GM18861 (cell line): Measurements from ENCODE around the gene CAB39L.
A peak's percentile ranks its signal among the peaks of the same experiment; 100 is the strongest.

Source experiments
- ATAC-seq: cut with Tn5 transposase; IDR thresholded peaks from one replicate; pipeline ENCODE4 v1.9.1; 2021; ENCODE audit not compliant: unreplicated experiment

The CAB39L gene

GRCh38 chr13:49443704-49444523 lies at the start of gene CAB39L, which contains the start of gene SETDB2:
TSS of gene CAB39L (minus strand) at chr13:49444064. CDS start at chr13:49382910, 61,154 bp downstream.
TSS of gene SETDB2 (plus strand) at chr13:49444274. CDS start at chr13:49451894, 7,620 bp downstream.
- peak; percentile 92 for ATAC-seq

GRCh38 chr13:49488563-49488962 lies 44.7 kb upstream of the CAB39L start:
- no peak for ATAC-seq

- no peak for ATAC-seq
These were observed 37.9 kb upstream of the CAB39L start for GRCh38 chr13:49481788-49482187.

GRCh38 chr13:49476529-49476928 lies 32.7 kb upstream of the CAB39L start:
- ATAC-seq = no peak

- no peak for ATAC-seq
These were observed 28.3 kb upstream of the CAB39L start for GRCh38 chr13:49472186-49472585.

- ATAC-seq = no peak
These were observed 22.5 kb upstream of the CAB39L start for GRCh38 chr13:49466292-49466838.

- ATAC-seq = no peak
These were observed 20.9 kb upstream of the CAB39L start for GRCh38 chr13:49464621-49465325.

- ATAC-seq = no peak
These were observed 20.2 kb upstream of the CAB39L start for GRCh38 chr13:49464085-49464484.

- ATAC-seq = no peak
These were observed 15.7 kb upstream of the CAB39L start for GRCh38 chr13:49459580-49459979.

GRCh38 chr13:49457221-49457620 lies 13.4 kb upstream of the CAB39L start:
- ATAC-seq = no peak

GRCh38 chr13:49456156-49456555 lies 12.3 kb upstream of the CAB39L start:
- ATAC-seq = no peak

GRCh38 chr13:49455007-49455398 lies 11.1 kb upstream of the CAB39L start:
- peak; percentile 28 for ATAC-seq

- ATAC-seq = peak; percentile 90
These were observed 10.6 kb upstream of the CAB39L start for GRCh38 chr13:49454388-49455006.

- ATAC-seq = no peak
These were observed 9.6 kb upstream of the CAB39L start for GRCh38 chr13:49453465-49453864.

- ATAC-seq = no peak
These were observed 9.0 kb upstream of the CAB39L start for GRCh38 chr13:49452725-49453457.

GRCh38 chr13:49450105-49450819 lies 6.4 kb upstream of the CAB39L start:
- no peak for ATAC-seq

- no peak for ATAC-seq
These were observed 4.9 kb upstream of the CAB39L start for GRCh38 chr13:49448753-49449152.

- no peak for ATAC-seq
These were observed 2.6 kb upstream of the CAB39L start for GRCh38 chr13:49446473-49446872.

- peak; percentile 3 for ATAC-seq
These were observed 896 bp upstream of the CAB39L start for GRCh38 chr13:49444524-49445395.
